ENCODE data around the gene HDGF. TPM values are rescaled to one million over a fixed set of nuclear protein-coding genes. Genes with fewer than 3 reads are reported as not detected.

Gene HDGF
- total and polyA plus RNA-seq, 2 donors (not counting 1 experiment from before 2014, with no cell fraction given), result 99.1 to 138 TPM

DNA sequence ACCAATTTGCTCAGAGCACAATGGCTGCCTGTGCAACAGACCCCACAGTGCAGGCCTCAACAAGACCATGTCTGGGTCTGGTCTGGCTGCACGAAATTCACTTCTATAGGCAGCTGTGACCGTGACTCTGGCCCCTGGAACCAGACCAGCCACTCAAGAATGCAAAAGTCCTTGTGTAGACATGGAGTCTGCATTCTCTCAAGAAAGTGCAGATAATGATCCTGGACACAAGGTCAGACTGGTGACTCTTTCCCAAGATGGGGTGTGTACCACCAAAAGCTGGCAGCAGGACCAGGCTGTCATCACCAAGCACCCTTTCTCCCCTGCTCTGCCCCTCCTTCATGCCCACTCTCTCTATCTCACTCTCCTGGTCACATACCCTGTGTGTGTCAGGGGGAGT is 30.3 kb downstream of the HDGF start:
- Histone ChIP-seq H2AFZ (ENCODE audit: low read length) (no peak overlapping the region), H3K9me3 (ENCODE audit: control insufficient read depth, insufficient read depth, low read depth, low read length) (no peaks in the 10 kb centered on the region)
- no peak for DNase-seq (ENCODE audit: low read depth in 2 of 2)

GRCh38 chr1:156717351-156717750 is 34.1 kb downstream of the HDGF start:
- Histone ChIP-seq H3K36me3 (ENCODE audit: control insufficient read depth, insufficient read depth, low read length) (peaks cover 2% of the 10 kb centered on the region), H3K4me2 (ENCODE audit: extremely low read depth, insufficient read depth, low read length) (no peak overlapping the region), H3K9me3 (ENCODE audit: control insufficient read depth, insufficient read depth, low read depth, low read length) (no peaks in the 10 kb centered on the region), H3K4me3 (replicated peaks in 1 of 4; ENCODE audit: control extremely low read depth in 1 of 4, insufficient read depth in 1 of 4, low read depth in 3 of 4, low read length in 4 of 4) (no peak overlapping the region), H3K27me3 (ENCODE audit: control insufficient read depth, insufficient read depth, low read length) (no peaks in the 10 kb centered on the region), H3K9ac (ENCODE audit: insufficient read depth, low read length) (no peak overlapping the region), H3K27ac (ENCODE audit: insufficient read depth, low read length) (no peak overlapping the region), H3K4me1 (ENCODE audit: control insufficient read depth, extremely low read depth, insufficient read depth, low read length) (peaks cover 6% of the 10 kb centered on the region), H2AFZ (ENCODE audit: low read length) (no peak overlapping the region), H4K20me1 (ENCODE audit: control insufficient read depth, extremely low read depth, insufficient read depth, low read length) (no peaks in the 10 kb centered on the region), H3K79me2 (ENCODE audit: control insufficient read depth, insufficient read depth, low read length) (no peaks in the 10 kb centered on the region)
- TF ChIP-seq, protein P1, sequence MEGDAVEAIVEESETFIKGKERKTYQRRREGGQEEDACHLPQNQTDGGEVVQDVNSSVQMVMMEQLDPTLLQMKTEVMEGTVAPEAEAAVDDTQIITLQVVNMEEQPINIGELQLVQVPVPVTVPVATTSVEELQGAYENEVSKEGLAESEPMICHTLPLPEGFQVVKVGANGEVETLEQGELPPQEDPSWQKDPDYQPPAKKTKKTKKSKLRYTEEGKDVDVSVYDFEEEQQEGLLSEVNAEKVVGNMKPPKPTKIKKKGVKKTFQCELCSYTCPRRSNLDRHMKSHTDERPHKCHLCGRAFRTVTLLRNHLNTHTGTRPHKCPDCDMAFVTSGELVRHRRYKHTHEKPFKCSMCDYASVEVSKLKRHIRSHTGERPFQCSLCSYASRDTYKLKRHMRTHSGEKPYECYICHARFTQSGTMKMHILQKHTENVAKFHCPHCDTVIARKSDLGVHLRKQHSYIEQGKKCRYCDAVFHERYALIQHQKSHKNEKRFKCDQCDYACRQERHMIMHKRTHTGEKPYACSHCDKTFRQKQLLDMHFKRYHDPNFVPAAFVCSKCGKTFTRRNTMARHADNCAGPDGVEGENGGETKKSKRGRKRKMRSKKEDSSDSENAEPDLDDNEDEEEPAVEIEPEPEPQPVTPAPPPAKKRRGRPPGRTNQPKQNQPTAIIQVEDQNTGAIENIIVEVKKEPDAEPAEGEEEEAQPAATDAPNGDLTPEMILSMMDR (conservative IDR thresholded peaks at IDR 0.05 in 1 of 2, IDR thresholded peaks at IDR 0.05 in 1 of 2; ENCODE audit: low read depth in 1 of 2, low read length in 2 of 2), result no peak
- no peak for TF ChIP-seq EZH2 (IDR thresholded peaks at IDR 0.05; ENCODE audit: low read length, missing control alignments)
- peak in 1 of 2 donors; percentile 30 for DNase-seq (ENCODE audit: low read depth in 2 of 2)

More for the DNA sequence above, 30.3 kb downstream of the HDGF start:
- Histone ChIP-seq H3K27me3 (ENCODE audit: control insufficient read depth, insufficient read depth, low read length) (no peaks in the 10 kb centered on the region), H3K27ac (ENCODE audit: insufficient read depth, low read length) (no peak overlapping the region), H3K9ac (ENCODE audit: insufficient read depth, low read length) (no peak overlapping the region), H3K79me2 (ENCODE audit: control insufficient read depth, insufficient read depth, low read length) (peaks cover 29% of the 10 kb centered on the region), H4K20me1 (ENCODE audit: control insufficient read depth, extremely low read depth, insufficient read depth, low read length) (no peaks in the 10 kb centered on the region), H3K4me1 (ENCODE audit: control insufficient read depth, extremely low read depth, insufficient read depth, low read length) (peaks cover 8% of the 10 kb centered on the region), H3K4me2 (ENCODE audit: extremely low read depth, insufficient read depth, low read length) (no peak overlapping the region), H3K4me3 (replicated peaks in 1 of 4; ENCODE audit: control extremely low read depth in 1 of 4, insufficient read depth in 1 of 4, low read depth in 3 of 4, low read length in 4 of 4) (no peak overlapping the region), H3K36me3 (ENCODE audit: control insufficient read depth, insufficient read depth, low read length) (peaks cover 15% of the 10 kb centered on the region)
- TF ChIP-seq, protein P1 (conservative IDR thresholded peaks at IDR 0.05 in 1 of 2, IDR thresholded peaks at IDR 0.05 in 1 of 2; ENCODE audit: low read depth in 1 of 2, low read length in 2 of 2), result no peak
- TF ChIP-seq EZH2 (IDR thresholded peaks at IDR 0.05; ENCODE audit: low read length, missing control alignments), result no peak

GRCh38 chr1:156714830-156715229 is 36.6 kb downstream of the HDGF start:
- TF ChIP-seq EZH2 (IDR thresholded peaks at IDR 0.05; ENCODE audit: low read length, missing control alignments), result no peak
- TF ChIP-seq, protein P1 (conservative IDR thresholded peaks at IDR 0.05 in 1 of 2, IDR thresholded peaks at IDR 0.05 in 1 of 2; ENCODE audit: low read depth in 1 of 2, low read length in 2 of 2), result no peak
- Histone ChIP-seq H3K27ac (ENCODE audit: insufficient read depth, low read length) (no peak overlapping the region), H3K79me2 (ENCODE audit: control insufficient read depth, insufficient read depth, low read length) (no peaks in the 10 kb centered on the region), H4K20me1 (ENCODE audit: control insufficient read depth, extremely low read depth, insufficient read depth, low read length) (no peaks in the 10 kb centered on the region), H3K4me1 (ENCODE audit: control insufficient read depth, extremely low read depth, insufficient read depth, low read length) (peaks cover 21% of the 10 kb centered on the region), H3K9ac (ENCODE audit: insufficient read depth, low read length) (no peak overlapping the region), H3K9me3 (ENCODE audit: control insufficient read depth, insufficient read depth, low read depth, low read length) (no peaks in the 10 kb centered on the region), H3K4me2 (ENCODE audit: extremely low read depth, insufficient read depth, low read length) (no peak overlapping the region), H3K36me3 (ENCODE audit: control insufficient read depth, insufficient read depth, low read length) (no peaks in the 10 kb centered on the region), H2AFZ (ENCODE audit: low read length) (no peak overlapping the region), H3K27me3 (ENCODE audit: control insufficient read depth, insufficient read depth, low read length) (no peaks in the 10 kb centered on the region), H3K4me3 (replicated peaks in 1 of 4; ENCODE audit: control extremely low read depth in 1 of 4, insufficient read depth in 1 of 4, low read depth in 3 of 4, low read length in 4 of 4) (no peak overlapping the region)
- DNase-seq (ENCODE audit: low read depth in 2 of 2), result no peak
